Loucy (cell line): ENCODE data around the gene LPP.

Experiments used
- H2AFZ ChIP-seq: fragments of 200-600 bp; sonication (generic); 2 replicates; pipeline ENCODE4 v1.6.0; 2016; ENCODE audit warnings: antibody characterized with exemption, mild to moderate bottlenecking, low read length, moderate library complexity
- H3F3A ChIP-seq: fragments of 200-600 bp; 2 replicates; pipeline ENCODE4 v1.6.0; 2016; ENCODE audit warnings: antibody characterized with exemption, low read depth, mild to moderate bottlenecking
- H3K27me3 ChIP-seq: fragments of 200-600 bp; sonication (generic); 2 replicates; pipeline ENCODE4 v1.6.1; 2014; ENCODE audit warnings: low read length, mild to moderate bottlenecking; ENCODE audit not compliant: insufficient read depth, poor library complexity, severe bottlenecking
- H3K36me3 ChIP-seq: fragments of 200-600 bp; sonication (generic); 2 replicates; pipeline ENCODE4 v1.6.1; 2016; ENCODE audit warnings: low read length; ENCODE audit not compliant: insufficient read depth
- H3K4me1 ChIP-seq: fragments of 200-600 bp; sonication (generic); 2 replicates; pipeline ENCODE4 v1.5.1; 2014; ENCODE audit warnings: low read length, mild to moderate bottlenecking; ENCODE audit not compliant: insufficient read depth, poor library complexity, severe bottlenecking
- H3K4me2 ChIP-seq: fragments of 200-600 bp; sonication (generic); 2 replicates; pipeline ENCODE4 v1.6.0; 2014; ENCODE audit warnings: antibody characterized with exemption, low read length, low read depth, mild to moderate bottlenecking; ENCODE audit not compliant: poor library complexity, severe bottlenecking
- H3K4me3 ChIP-seq: fragments of 200-600 bp; sonication (generic); 2 replicates; pipeline ENCODE4 v1.5.1; 2014; ENCODE audit warnings: low read length, mild to moderate bottlenecking, mixed read lengths; ENCODE audit not compliant: poor library complexity, severe bottlenecking
- H3K79me2 ChIP-seq: fragments of 200-600 bp; sonication (generic); 2 replicates; pipeline ENCODE4 v1.6.1; 2014; ENCODE audit warnings: low read length; ENCODE audit not compliant: insufficient read depth
- H3K9ac ChIP-seq: fragments of 200-600 bp; sonication (generic); 2 replicates; pipeline ENCODE4 v1.6.0; 2014; ENCODE audit warnings: mild to moderate bottlenecking, low read depth, low read length, moderate library complexity; ENCODE audit not compliant: poor library complexity, severe bottlenecking
- H3K9me2 ChIP-seq: fragments of 200-600 bp; sonication (generic); replicated peaks from 2 replicates; pipeline ENCODE4 v1.6.1; 2016; ENCODE audit warnings: low read depth, low read length, mixed read lengths
- H3K9me3 ChIP-seq: fragments of 200-600 bp; sonication (generic); 2 replicates; pipeline ENCODE4 v1.6.1; 2014; ENCODE audit warnings: mild to moderate bottlenecking, antibody characterized with exemption, low read length, low read depth; ENCODE audit not compliant: insufficient read depth
- H4K20me1 ChIP-seq: fragments of 200-600 bp; sonication (generic); 2 replicates; pipeline ENCODE4 v1.6.0; 2014; ENCODE audit warnings: antibody characterized with exemption, low read length, mild to moderate bottlenecking; ENCODE audit not compliant: insufficient read depth, poor library complexity, severe bottlenecking
- CTCF ChIP-seq: fragments of 200-600 bp; sonication (generic); conservative IDR thresholded peaks from 2 replicates; pipeline ENCODE4 v1.5.1; 2014; ENCODE audit warnings: mild to moderate bottlenecking, antibody characterized with exemption, low read length
- EZH2phosphoT487 ChIP-seq: fragments of 200-600 bp; IDR thresholded peaks from 2 replicates; pipeline ENCODE4 v1.6.1; 2018; ENCODE audit warnings: antibody characterized with exemption, mild to moderate bottlenecking, moderate library complexity, borderline replicate concordance

LPP gene

DNA sequence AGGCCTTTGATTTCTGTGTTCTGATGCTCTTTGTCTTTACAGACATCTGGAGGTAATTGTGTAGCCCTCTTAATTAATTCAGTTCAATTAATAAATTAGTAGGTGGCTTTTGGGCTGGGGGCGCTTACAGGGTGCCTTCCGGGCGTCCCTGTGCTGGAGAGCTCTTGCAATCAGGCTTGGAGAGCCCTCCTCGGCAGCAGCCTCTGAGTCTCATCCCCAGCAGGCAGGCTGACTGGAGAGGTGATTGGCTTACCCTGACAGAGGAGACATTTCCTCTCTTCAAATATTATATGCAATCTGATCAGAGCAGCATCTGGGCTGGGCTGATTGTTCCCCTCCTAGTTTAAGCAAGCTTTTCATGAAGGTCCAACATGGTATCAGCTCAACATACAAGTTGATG is 250.7 kb downstream of the LPP start:
- TF ChIP-seq CTCF (no peak), EZH2phosphoT487 (no peak)
- Histone ChIP-seq H3K4me2 (no peak overlapping the region), H3F3A (no peaks in the 10 kb centered on the region), H4K20me1 (no peaks in the 10 kb centered on the region), H3K9ac (no peak overlapping the region), H3K36me3 (peaks cover 18% of the 10 kb centered on the region; the same call in 1 of the 2 replicates), H3K9me2 (no peaks in the 10 kb centered on the region), H3K4me3 (no peak overlapping the region), H2AFZ (no peak overlapping the region), H3K4me1 (peaks cover 13% of the 10 kb centered on the region), H3K79me2 (no peaks in the 10 kb centered on the region), H3K9me3 (no peaks in the 10 kb centered on the region), H3K27me3 (no peaks in the 10 kb centered on the region)

GRCh38 chr3:188407158-188407880 is 253.4 kb downstream of the LPP start:
- H3K9ac ChIP-seq = no peak overlapping the region
- no peak overlapping the region for H3K4me2 ChIP-seq
- H3K4me3 ChIP-seq = no peak overlapping the region
- H3K79me2 ChIP-seq = no peaks in the 10 kb centered on the region
- H3K27me3 ChIP-seq = no peaks in the 10 kb centered on the region
- no peaks in the 10 kb centered on the region for H4K20me1 ChIP-seq
- H3K9me2 ChIP-seq = no peaks in the 10 kb centered on the region
- H3F3A ChIP-seq = no peaks in the 10 kb centered on the region
- H3K36me3 ChIP-seq = peaks cover 18% of the 10 kb centered on the region; the same call in 1 of the 2 replicates
- H2AFZ ChIP-seq = no peak overlapping the region
- TF ChIP-seq CTCF (no peak), EZH2phosphoT487 (no peak)
- no peaks in the 10 kb centered on the region for H3K9me3 ChIP-seq
- no peaks in the 10 kb centered on the region for H3K4me1 ChIP-seq

- H3K4me2 ChIP-seq = no peak overlapping the region
- H4K20me1 ChIP-seq = no peaks in the 10 kb centered on the region
- H3K27me3 ChIP-seq = no peaks in the 10 kb centered on the region
- no peaks in the 10 kb centered on the region for H3K79me2 ChIP-seq
- H3K9me3 ChIP-seq = no peaks in the 10 kb centered on the region
- H3K9ac ChIP-seq = no peak overlapping the region
- H2AFZ ChIP-seq = no peak overlapping the region
- peaks cover 18% of the 10 kb centered on the region; the same call in 1 of the 2 replicates for H3K36me3 ChIP-seq
- no peaks in the 10 kb centered on the region for H3K9me2 ChIP-seq
- H3K4me1 ChIP-seq = no peaks in the 10 kb centered on the region
- TF ChIP-seq CTCF = no peak
- TF ChIP-seq EZH2phosphoT487 = no peak
- H3K4me3 ChIP-seq = no peak overlapping the region
- H3F3A ChIP-seq = no peaks in the 10 kb centered on the region
These were observed 254.9 kb downstream of the LPP start for GRCh38 chr3:188408831-188409230.
